Nephron (organoid): ENCODE data around the gene AMBRA1.

ENCODE experiments used
- H3K27ac Mint-ChIP-seq, 3 experiments: 2 replicates each; pipeline ENCODE4 v1.8.0; 2020; ENCODE audit warnings: mixed read lengths in 3 of 3, mild to moderate bottlenecking in 2 of 3, moderate library complexity in 1 of 3
- H3K27me3 Mint-ChIP-seq: 2 replicates; pipeline ENCODE4 v1.8.0; 2021; ENCODE audit warnings: low read depth, mild to moderate bottlenecking, moderate library complexity, mixed read lengths
- H3K36me3 Mint-ChIP-seq: 2 replicates; pipeline ENCODE4 v1.8.0; 2020; ENCODE audit warnings: low read depth, mixed read lengths
- H3K4me1 Mint-ChIP-seq: 2 replicates; pipeline ENCODE4 v1.8.0; 2020; ENCODE audit warnings: mixed read lengths
- H3K4me3 Mint-ChIP-seq, 3 experiments: 2 replicates each; pipeline ENCODE4 v1.8.0; 2020; ENCODE audit warnings: mild to moderate bottlenecking in 3 of 3, mixed read lengths in 3 of 3, moderate library complexity in 2 of 3
- H3K9me3 Mint-ChIP-seq: 2 replicates; pipeline ENCODE4 v1.8.0; 2020; ENCODE audit warnings: mixed read lengths
- TF ChIP-seq, protein P1 (sequence below), 3 experiments: fragments of 200-600 bp; sonication (generic); IDR thresholded peaks; one replicate each; pipeline ENCODE4 v1.5.0; 2021; ENCODE audit warnings: antibody characterized with exemption in 3 of 3; ENCODE audit not compliant: unreplicated experiment in 3 of 3

The AMBRA1 gene

DNA sequence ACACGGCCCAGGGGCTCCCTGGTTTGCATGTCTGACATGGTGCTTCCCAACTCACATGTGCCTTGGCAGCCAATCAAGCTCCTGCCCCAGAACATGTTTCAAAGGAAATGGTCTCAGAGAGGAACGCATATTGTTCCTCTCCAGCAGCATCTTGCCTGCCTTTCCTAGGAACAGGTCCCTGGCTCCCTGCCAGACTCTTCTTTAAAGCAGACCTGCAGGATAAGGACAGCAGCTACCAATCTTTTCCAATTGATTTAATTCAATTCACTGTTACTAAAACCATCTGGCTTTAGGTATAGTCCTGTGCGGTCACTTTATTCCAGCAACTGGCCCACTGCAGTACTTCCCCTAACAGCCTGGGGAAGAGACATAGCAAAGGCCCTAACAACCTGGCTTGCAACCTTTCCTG, 79.9 kb downstream of the AMBRA1 start:
- Mint-ChIP-seq H3K9me3 (no peaks in the 10 kb centered on the region), H3K4me1 (peaks cover 22% of the 10 kb centered on the region), H3K27ac (peak overlapping the region in 1 of 3 experiments; percentile 49), H3K27me3 (no peaks in the 10 kb centered on the region), H3K36me3 (peaks cover 8% of the 10 kb centered on the region), H3K4me3 (no peak overlapping the region)
- TF ChIP-seq, protein P1, sequence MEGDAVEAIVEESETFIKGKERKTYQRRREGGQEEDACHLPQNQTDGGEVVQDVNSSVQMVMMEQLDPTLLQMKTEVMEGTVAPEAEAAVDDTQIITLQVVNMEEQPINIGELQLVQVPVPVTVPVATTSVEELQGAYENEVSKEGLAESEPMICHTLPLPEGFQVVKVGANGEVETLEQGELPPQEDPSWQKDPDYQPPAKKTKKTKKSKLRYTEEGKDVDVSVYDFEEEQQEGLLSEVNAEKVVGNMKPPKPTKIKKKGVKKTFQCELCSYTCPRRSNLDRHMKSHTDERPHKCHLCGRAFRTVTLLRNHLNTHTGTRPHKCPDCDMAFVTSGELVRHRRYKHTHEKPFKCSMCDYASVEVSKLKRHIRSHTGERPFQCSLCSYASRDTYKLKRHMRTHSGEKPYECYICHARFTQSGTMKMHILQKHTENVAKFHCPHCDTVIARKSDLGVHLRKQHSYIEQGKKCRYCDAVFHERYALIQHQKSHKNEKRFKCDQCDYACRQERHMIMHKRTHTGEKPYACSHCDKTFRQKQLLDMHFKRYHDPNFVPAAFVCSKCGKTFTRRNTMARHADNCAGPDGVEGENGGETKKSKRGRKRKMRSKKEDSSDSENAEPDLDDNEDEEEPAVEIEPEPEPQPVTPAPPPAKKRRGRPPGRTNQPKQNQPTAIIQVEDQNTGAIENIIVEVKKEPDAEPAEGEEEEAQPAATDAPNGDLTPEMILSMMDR (IDR thresholded peaks at IDR 0.05; ENCODE audit: unreplicated experiment in 3 of 3), result no peak

DNA sequence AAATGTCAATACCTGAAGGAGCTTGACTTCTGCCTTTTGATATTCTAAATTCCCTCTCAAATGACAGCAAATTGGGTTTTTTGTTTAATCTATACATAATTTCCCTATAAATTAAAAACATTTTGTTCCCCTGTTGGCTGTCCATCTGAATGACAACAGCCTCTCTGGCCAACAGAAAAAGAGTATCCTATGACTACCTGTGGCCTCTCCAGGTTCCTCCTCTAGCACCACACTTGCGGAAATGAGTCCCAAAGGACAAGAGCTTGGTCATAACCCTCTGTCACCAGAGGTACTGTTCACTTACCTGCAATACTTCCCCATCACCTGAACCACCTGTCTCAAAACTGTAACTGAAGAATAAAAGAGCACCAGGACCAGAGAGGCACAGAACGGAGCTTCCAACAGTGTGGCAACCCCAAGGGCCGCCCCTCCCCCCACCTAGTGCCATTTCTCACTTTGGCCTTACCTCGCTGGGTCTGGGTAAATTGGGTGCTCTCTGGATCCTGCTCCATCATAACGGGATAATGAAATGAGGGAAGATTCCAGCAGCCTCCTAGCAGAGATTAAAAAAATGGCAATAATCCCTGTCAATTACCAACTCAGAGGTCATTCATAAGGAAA, 81.5 kb downstream of the AMBRA1 start:
- Mint-ChIP-seq H3K27ac (no peak overlapping the region), H3K36me3 (peaks cover 24% of the 10 kb centered on the region), H3K4me1 (peaks cover 15% of the 10 kb centered on the region), H3K27me3 (no peaks in the 10 kb centered on the region), H3K4me3 (no peak overlapping the region), H3K9me3 (no peaks in the 10 kb centered on the region)
- TF ChIP-seq, protein P1 (IDR thresholded peaks at IDR 0.05; ENCODE audit: unreplicated experiment in 3 of 3), result no peak

DNA sequence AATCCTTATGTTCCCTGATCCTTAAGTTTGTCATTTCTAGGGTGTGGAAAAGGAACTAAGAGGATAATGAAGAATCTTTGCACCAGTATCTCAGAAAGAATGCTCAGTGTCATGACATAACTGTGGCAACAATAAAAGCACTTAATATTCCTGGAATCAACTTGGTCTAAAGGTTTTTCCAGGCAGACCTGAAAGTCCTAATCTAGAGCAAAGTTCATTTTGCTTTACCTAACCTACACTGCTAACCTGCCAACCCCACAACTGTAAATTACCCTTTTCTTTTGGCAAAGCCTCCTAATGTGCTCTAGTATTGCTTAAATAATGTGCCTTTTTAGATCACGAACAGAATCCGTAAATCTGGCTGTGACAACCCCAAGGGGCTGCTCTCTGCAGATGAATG, 82.5 kb downstream of the AMBRA1 start:
- no peaks in the 10 kb centered on the region for H3K27me3 Mint-ChIP-seq
- no peaks in the 10 kb centered on the region for H3K9me3 Mint-ChIP-seq
- TF ChIP-seq, protein P1 (IDR thresholded peaks at IDR 0.05; ENCODE audit: unreplicated experiment in 3 of 3), result no peak

DNA sequence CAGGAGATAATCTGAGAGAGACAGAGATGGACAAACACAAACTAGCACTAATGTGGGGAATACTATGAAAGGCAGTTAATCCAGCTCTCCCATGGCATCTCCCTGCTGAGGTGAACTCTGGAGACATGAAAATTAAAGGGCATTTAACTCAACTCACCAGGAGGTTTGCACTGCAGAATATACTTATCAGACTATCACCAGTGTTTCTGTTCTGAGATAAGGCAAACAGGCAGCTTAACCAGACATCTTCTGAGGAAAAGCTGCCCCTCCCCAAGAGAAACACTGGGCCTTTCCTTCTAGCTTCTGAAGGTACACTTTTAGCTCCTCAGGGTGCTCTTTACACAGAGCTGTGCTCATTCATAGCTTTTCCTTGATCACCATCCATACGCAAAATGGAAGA, 85.5 kb downstream of the AMBRA1 start:
- Mint-ChIP-seq H3K36me3 (peaks cover 36% of the 10 kb centered on the region), H3K4me1 (peaks cover 8% of the 10 kb centered on the region), H3K27me3 (no peaks in the 10 kb centered on the region), H3K27ac (no peak overlapping the region), H3K4me3 (no peak overlapping the region), H3K9me3 (no peaks in the 10 kb centered on the region)
- TF ChIP-seq, protein P1 (IDR thresholded peaks at IDR 0.05; ENCODE audit: unreplicated experiment in 3 of 3), result no peak

More for the DNA sequence above, 82.5 kb downstream of the AMBRA1 start:
- H3K27ac Mint-ChIP-seq, result peak overlapping the region in 1 of 3 experiments; percentile 40
- H3K4me3 Mint-ChIP-seq, result no peak overlapping the region
- peaks cover 29% of the 10 kb centered on the region for H3K36me3 Mint-ChIP-seq
- H3K4me1 Mint-ChIP-seq, result peaks cover 15% of the 10 kb centered on the region

DNA sequence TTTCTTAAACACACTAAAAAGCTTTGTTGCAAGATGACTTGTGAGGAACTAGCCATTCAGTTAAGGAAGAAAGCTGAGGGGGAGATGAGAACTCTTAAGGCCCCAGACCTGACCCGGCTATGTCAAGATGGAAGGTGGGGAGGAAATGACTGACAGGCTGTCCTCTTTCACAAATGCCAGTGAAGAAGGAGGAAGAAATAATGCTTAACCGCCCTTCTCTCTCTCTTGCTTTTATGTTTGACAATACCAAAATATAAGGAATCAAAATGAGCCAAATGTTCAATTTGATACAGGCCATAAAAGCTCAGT, 87.4 kb downstream of the AMBRA1 start:
- Mint-ChIP-seq H3K36me3 (peaks cover 38% of the 10 kb centered on the region), H3K4me3 (no peak overlapping the region), H3K4me1 (peaks cover 3% of the 10 kb centered on the region), H3K27me3 (no peaks in the 10 kb centered on the region), H3K27ac (peak overlapping the region in 1 of 3 experiments; percentile 19), H3K9me3 (no peaks in the 10 kb centered on the region)
- TF ChIP-seq, protein P1 (IDR thresholded peaks at IDR 0.05; ENCODE audit: unreplicated experiment in 3 of 3), result no peak

DNA sequence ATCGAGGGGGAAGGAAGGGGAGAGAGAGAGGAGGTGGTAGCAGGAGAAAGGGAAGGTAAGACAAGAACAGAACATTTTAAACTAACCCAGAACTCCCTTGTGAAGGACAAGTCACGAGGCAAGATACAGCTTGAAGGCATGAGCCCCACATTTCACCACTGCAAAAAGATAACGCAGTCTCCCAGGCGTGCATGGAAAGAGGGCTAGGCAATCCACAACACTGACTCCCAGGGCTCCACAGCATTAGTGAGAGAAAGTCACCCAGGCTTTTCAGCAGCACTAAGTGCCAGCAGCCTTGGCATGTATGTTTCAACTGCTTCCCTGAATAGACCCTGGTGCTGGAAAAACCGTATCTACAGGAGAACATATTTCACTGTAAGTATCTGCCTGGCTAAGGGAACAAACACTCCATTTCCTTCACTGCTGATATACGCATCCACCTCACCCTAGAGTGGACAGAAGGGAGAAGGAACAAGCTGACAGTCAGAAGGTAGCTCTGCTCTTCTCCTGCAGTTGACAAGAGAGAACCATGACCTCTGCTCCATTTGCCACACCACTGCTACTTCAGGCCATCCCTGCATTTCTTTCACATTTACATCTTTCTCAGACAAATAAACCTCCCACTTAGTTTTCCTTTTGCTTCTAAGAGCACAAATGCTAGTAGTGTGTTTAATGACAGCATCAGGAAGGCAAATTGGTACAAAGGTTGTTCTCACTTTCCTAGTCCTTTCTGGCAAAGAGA, 87.9 kb downstream of the AMBRA1 start:
- Mint-ChIP-seq H3K27me3 (no peaks in the 10 kb centered on the region), H3K4me1 (peaks cover under 1% of the 10 kb centered on the region), H3K9me3 (no peaks in the 10 kb centered on the region), H3K36me3 (peaks cover 38% of the 10 kb centered on the region), H3K4me3 (no peak overlapping the region), H3K27ac (peak overlapping the region in 1 of 3 experiments; percentile 20)
- TF ChIP-seq, protein P1 (IDR thresholded peaks at IDR 0.05; ENCODE audit: unreplicated experiment in 3 of 3), result no peak
